ENCODE data around the gene SERPINA1. TPM values are rescaled to one million over a fixed set of nuclear protein-coding genes. Genes with fewer than 3 reads are reported as not detected.

The SERPINA1 gene
- total and polyA plus RNA-seq, 2 of the 13 experiments (the other 11 are each of a cell fraction or from before 2014, with no cell fraction given) = 3,266 to 11,015 TPM

DNA sequence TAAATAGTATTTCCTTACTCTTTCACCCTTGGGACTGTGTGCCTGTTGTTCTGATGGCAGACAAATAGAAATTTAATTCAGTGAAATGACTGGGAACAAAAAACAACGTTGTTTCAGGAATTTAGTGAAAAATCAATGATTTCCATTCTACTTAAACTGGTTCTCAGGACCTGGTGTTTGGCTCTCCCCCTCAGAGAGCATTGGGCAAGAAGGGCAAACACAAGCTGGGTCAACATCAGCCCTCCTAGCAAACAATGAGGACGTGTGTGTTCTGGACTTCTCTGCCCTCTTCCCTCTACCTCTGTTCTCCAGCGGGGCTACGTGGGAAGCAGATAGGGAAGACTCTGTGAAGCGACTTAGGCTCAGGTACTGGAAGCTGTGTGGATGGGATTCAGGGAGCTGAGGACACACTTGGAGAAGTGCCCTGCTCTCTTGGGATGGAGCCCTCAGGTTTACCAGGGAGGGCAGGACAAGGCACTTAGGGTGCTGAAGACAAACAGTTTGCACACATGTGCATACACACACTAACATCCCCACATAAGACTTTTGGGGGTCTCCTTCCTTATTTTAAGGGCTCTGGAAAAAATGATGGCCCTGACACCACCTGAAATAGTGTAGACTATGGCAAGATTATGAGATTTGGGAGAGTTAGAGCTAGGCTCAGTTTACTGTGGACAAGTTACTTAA is 7.6 kb upstream of the SERPINA1 start (continued):
- TF ChIP-seq ZNF709 (CRISPR knock-in tag; IDR thresholded peaks at IDR 0.05) = no peak

DNA sequence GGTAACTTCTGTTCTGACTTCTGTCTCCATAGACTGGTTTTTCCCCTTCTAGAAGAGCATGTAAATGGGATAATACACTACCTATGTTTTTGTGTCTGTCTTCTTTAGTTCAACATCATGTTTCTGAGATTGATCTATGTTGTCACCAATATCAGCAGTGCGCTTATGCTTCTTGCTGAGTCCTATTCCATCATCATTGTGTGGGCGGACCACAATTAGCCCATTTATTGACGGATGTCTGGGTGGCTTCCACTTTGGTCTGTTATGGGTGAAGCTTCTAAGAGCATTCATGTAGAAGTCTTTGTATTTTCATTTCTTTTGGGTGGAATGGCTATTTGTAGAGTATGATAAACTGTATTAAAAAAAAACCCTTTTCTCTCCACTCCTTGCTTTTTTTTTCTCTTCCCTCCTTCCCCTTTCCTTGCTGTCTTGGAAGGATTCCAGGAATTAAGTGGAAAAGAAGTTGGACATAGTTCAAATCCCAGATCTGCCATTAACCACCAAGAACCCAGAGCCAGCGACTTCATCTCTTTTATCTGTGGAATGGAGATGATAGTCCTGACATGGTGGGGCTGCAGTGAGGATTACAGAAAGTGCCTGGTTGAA is 7.0 kb upstream of the SERPINA1 start:
- peaks cover 100% of the 10 kb centered on the region for H3K4me1 ChIP-seq (ENCODE audit: insufficient read depth, low read length)
- H2AFZ ChIP-seq (ENCODE audit: low read length) = no peak overlapping the region
- no peak for FAIRE-seq
- H4K20me1 ChIP-seq (ENCODE audit: insufficient read depth, low read length) = no peaks in the 10 kb centered on the region
- peak overlapping the region; percentile 72 for H3K9ac ChIP-seq (ENCODE audit: insufficient read depth, low read depth, low read length)
- H3K36me3 ChIP-seq (replicated peaks in 1 of 2; ENCODE audit: control insufficient read depth in 1 of 2, insufficient read depth in 2 of 2, low read length in 2 of 2) = no peaks in the 10 kb centered on the region
- no peak for DNase-seq (ENCODE audit: low spot score)
- peaks cover 3% of the 10 kb centered on the region for H3K79me2 ChIP-seq (ENCODE audit: insufficient read depth, low read length)
- no peaks in the 10 kb centered on the region for H3K9me3 ChIP-seq (ENCODE audit: low read length)
- POLR2A ChIA-PET = interaction anchor here (0.8 to 8.9 kb wide), 17 partner anchors 8 to 436 kb away, joined by 3 to 180 read pairs (median 6); partner anchors contain the start of genes SERPINA1, SERPINA10 and SERPINA6
- H3K4me3 ChIP-seq (replicated peaks in 1 of 3; ENCODE audit: insufficient read depth in 1 of 3, low read depth in 2 of 3, low read length in 3 of 3) = peak overlapping the region; percentile 28 to 67 (median 35); a peak in 5 of 6 replicates
- no peak for TF ChIP-seq ZNF256 (CRISPR knock-in tag; conservative IDR thresholded peaks at IDR 0.05)
- peak; percentile 53; the same call in 1 of the 2 replicates for TF ChIP-seq REPIN1 (CRISPR knock-in tag; IDR thresholded peaks at IDR 0.05; ENCODE audit: borderline replicate concordance, low read depth)
- TF ChIP-seq SNAI1 (CRISPR knock-in tag; IDR thresholded peaks at IDR 0.05; ENCODE audit: borderline replicate concordance) = 0 out of 2 replicates have a peak, but pooled peaks have one; percentile 46
- TF ChIP-seq ZSCAN29 (CRISPR knock-in tag; conservative IDR thresholded peaks at IDR 0.05) = 0 out of 2 replicates have a peak, but pooled peaks have one; percentile 3
- TF ChIP-seq KDM6A (CRISPR knock-in tag; IDR thresholded peaks at IDR 0.05; ENCODE audit: low read depth) = 0 out of 2 replicates have a peak, but pooled peaks have one; percentile 2
- 0 out of 2 replicates have a peak, but pooled peaks have one; percentile 47 for TF ChIP-seq SATB2 (CRISPR knock-in tag; IDR thresholded peaks at IDR 0.05)
- TF ChIP-seq ZNF652 (CRISPR knock-in tag; IDR thresholded peaks at IDR 0.05; ENCODE audit: borderline replicate concordance, low read depth) = peak; percentile 86; the same call in 1 of the 2 replicates
- TF ChIP-seq ERF (CRISPR knock-in tag; IDR thresholded peaks at IDR 0.05) = no peak
- 0 out of 2 replicates have a peak, but pooled peaks have one; percentile 55 for TF ChIP-seq NKX3-1 (CRISPR knock-in tag; IDR thresholded peaks at IDR 0.05)
- TF ChIP-seq ZNF160 (CRISPR knock-in tag; IDR thresholded peaks at IDR 0.05) = 0 out of 2 replicates have a peak, but pooled peaks have one; percentile 6
- TF ChIP-seq GATAD1 (CRISPR knock-in tag; IDR thresholded peaks at IDR 0.05) = no peak
- TF ChIP-seq ZBTB21 (CRISPR knock-in tag; IDR thresholded peaks at IDR 0.05) = peak; percentile 21; the same call in 1 of the 2 replicates
- TF ChIP-seq RBM22 (optimal IDR thresholded peaks at IDR 0.05; ENCODE audit: low read length) = peak; percentile 39
- TF ChIP-seq HBP1 (CRISPR knock-in tag; IDR thresholded peaks at IDR 0.05; ENCODE audit: low read depth) = 0 out of 2 replicates have a peak, but pooled peaks have one; percentile 35
- TF ChIP-seq PAF1 (CRISPR knock-in tag; IDR thresholded peaks at IDR 0.05) = 0 out of 2 replicates have a peak, but pooled peaks have one; percentile 19
- no peak for TF ChIP-seq POLR2AphosphoS2 (IDR thresholded peaks at IDR 0.05; ENCODE audit: low read depth, low read length)
- TF ChIP-seq, protein P1, sequence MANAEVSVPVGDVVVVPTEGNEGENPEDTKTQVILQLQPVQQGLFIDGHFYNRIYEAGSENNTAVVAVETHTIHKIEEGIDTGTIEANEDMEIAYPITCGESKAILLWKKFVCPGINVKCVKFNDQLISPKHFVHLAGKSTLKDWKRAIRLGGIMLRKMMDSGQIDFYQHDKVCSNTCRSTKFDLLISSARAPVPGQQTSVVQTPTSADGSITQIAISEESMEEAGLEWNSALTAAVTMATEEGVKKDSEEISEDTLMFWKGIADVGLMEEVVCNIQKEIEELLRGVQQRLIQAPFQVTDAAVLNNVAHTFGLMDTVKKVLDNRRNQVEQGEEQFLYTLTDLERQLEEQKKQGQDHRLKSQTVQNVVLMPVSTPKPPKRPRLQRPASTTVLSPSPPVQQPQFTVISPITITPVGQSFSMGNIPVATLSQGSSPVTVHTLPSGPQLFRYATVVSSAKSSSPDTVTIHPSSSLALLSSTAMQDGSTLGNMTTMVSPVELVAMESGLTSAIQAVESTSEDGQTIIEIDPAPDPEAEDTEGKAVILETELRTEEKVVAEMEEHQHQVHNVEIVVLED (CRISPR knock-in tag; IDR thresholded peaks at IDR 0.05; ENCODE audit: borderline replicate concordance) = 0 out of 2 replicates have a peak, but pooled peaks have one; percentile 2
- TF ChIP-seq ZNF263 (CRISPR knock-in tag; IDR thresholded peaks at IDR 0.05) = no peak
- TF ChIP-seq ASH2L (IDR thresholded peaks at IDR 0.05; ENCODE audit: insufficient read length, low read depth, low read length) = peak; percentile 4
- intact Hi-C loops (cut with micrococcal nuclease; ENCODE audit: unreplicated experiment) (no loop called here), in situ Hi-C loops (cut with HindIII; ENCODE audit: extremely low pct_ligation_motif_present, low pct_unique_long_range_greater_than_20kb) (no loop called here)
- WGBS (ENCODE audit: low lambda C conversion rate) = 1% methylated on average over 4 of the region's 4 CpGs
- peak overlapping the region; percentile 87 for H3K27ac ChIP-seq (ENCODE audit: extremely low read length, insufficient read depth, low read length)
- H3K4me2 ChIP-seq (ENCODE audit: low read depth, low read length) = peak overlapping the region; percentile 87
- CTCF ChIA-PET (ENCODE audit: low intra/inter-chr PET ratio, low total read pairs) = no interaction called here
- H3K27me3 ChIP-seq (ENCODE audit: control insufficient read depth in 1 of 2, insufficient read depth in 2 of 2, low read length in 2 of 2) = no peaks in the 10 kb centered on the region
- peak; percentile 8; the same call in 2 of the 3 replicates for ATAC-seq
- no TSS peak for BruUV-seq (replicated peaks)
